Thoracic aorta (tissue), 2 donors: ENCODE measurements around the gene DPH2. TPM values are rescaled to one million over a fixed set of nuclear protein-coding genes. Genes with fewer than 3 reads are reported as not detected.

ENCODE experiments used
- ATAC-seq: fragments of 150-250 bp; one replicate; pipeline ENCODE4 v1.8.0; 2017; ENCODE audit warnings: low read depth; ENCODE audit not compliant: insufficient number of reproducible peaks, low FRiP score
- DNase-seq: peaks from one replicate; pipeline ENCODE4 v3.0.0-alpha.2; 2020; ENCODE audit warnings: low spot score
- H3K27ac ChIP-seq, 2 donors: fragments of 200-600 bp; sonication (generic); 1 replicate in 1 of 2; 2 replicates in 1 of 2; pipeline ENCODE4 v1.5.1; 2016; ENCODE audit warnings: mild to moderate bottlenecking in 2 of 2, moderate library complexity in 2 of 2
- H3K27me3 ChIP-seq: fragments of 200-600 bp; sonication (generic); replicated peaks from 2 replicates; pipeline ENCODE4 v1.6.0; 2016; ENCODE audit warnings: mild to moderate bottlenecking; ENCODE audit not compliant: insufficient read depth
- H3K36me3 ChIP-seq: fragments of 200-600 bp; sonication (generic); one replicate; pipeline ENCODE4 v1.5.1; 2016
- H3K4me1 ChIP-seq, 2 donors: fragments of 200-600 bp; sonication (generic); 1 replicate in 1 of 2; 2 replicates in 1 of 2; pipeline versions ENCODE4 v1.5.1 to v1.6.0; 2016; ENCODE audit warnings: low read depth in 2 of 2, mild to moderate bottlenecking in 1 of 2; ENCODE audit not compliant: control insufficient read depth in 1 of 2
- H3K4me3 ChIP-seq: fragments of 200-600 bp; sonication (generic); 2 replicates; pipeline ENCODE4 v1.5.1; 2016; ENCODE audit warnings: mild to moderate bottlenecking
- H3K9me3 ChIP-seq: fragments of 200-600 bp; sonication (generic); 2 replicates; pipeline ENCODE4 v1.5.1; 2016
- total RNA-seq, 2 donors: library from RNA; depleted of rRNA; stranded (reverse); fragments of >200 nt; gene quantifications; one replicate each; pipeline versions ENCODE4 v1.1.0 to v1.2.3, GENCODE V29; 2016
- TF ChIP-seq, protein P1 (sequence below): fragments of 200-600 bp; sonication (generic); IDR thresholded peaks from one replicate; pipeline ENCODE4 v1.5.1; 2019; ENCODE audit warnings: antibody characterized with exemption

DPH2 gene
- total RNA-seq, 2 donors from 2014 or later: 21.9 to 31.4 TPM

DNA sequence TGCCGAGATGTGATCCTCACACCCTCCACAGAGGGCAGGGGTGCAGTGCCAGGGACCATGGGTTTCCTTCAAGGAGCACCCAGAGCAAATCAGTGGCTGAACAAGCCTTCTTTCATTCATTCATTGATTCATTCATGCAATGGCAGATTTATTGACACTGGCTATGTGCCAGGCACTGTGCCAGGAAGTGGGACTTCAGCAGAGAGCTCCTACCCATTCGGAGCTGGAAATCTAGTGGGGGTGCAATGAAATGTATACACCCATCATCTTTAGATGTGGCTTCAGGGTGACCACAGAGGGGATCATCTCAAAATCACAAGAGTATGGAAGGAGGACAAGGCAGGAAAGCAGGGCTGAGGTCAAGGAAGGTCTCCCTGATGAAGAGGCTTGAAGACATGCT lies 42.6 kb downstream of the DPH2 start:
- Histone ChIP-seq H3K36me3 (no peaks in the 10 kb centered on the region), H3K27ac (no peak overlapping the region), H3K9me3 (no peaks in the 10 kb centered on the region), H3K27me3 (no peaks in the 10 kb centered on the region), H3K4me1 (peaks cover 24 to 54% of the 10 kb centered on the region in 2 donors), H3K4me3 (no peak overlapping the region)
- DNase-seq: no peak
- TF ChIP-seq, protein P1, sequence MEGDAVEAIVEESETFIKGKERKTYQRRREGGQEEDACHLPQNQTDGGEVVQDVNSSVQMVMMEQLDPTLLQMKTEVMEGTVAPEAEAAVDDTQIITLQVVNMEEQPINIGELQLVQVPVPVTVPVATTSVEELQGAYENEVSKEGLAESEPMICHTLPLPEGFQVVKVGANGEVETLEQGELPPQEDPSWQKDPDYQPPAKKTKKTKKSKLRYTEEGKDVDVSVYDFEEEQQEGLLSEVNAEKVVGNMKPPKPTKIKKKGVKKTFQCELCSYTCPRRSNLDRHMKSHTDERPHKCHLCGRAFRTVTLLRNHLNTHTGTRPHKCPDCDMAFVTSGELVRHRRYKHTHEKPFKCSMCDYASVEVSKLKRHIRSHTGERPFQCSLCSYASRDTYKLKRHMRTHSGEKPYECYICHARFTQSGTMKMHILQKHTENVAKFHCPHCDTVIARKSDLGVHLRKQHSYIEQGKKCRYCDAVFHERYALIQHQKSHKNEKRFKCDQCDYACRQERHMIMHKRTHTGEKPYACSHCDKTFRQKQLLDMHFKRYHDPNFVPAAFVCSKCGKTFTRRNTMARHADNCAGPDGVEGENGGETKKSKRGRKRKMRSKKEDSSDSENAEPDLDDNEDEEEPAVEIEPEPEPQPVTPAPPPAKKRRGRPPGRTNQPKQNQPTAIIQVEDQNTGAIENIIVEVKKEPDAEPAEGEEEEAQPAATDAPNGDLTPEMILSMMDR: no peak
- no peak for ATAC-seq

DNA sequence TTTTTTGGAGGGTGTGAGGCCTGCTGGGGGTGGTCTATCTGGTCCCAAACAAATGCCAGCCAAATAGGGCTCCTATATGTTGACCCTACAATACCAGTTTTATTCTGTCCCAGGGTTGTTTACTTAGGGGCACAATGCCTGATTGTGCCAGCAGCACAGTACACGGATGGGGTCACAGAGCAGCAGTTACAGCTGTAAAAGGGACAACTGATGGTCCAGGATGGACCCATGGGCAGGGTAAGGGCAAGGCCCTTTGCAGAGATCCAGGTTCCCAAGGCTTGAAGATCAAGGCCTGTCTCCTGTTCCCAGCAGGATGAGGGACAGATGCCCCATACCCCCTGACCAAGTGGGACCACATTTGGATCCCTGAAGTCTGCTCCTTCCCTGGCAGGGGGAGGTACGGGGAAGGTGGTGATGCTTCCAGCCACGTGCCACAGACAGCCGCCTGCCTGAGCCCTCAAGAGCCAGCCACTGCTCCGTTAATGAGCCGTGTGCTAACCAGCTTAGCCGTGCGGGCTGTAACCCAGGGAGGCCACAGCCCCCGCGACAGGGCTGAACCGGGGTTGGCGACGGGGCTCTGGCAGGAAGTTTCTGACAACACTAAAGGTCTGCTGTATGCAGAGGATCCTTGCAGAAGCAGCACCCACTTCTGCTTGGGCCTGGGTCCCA lies 43.3 kb downstream of the DPH2 start:
- ATAC-seq: no peak
- TF ChIP-seq, protein P1: no peak
- no peaks in the 10 kb centered on the region for H3K9me3 ChIP-seq
- H3K36me3 ChIP-seq: no peaks in the 10 kb centered on the region
- H3K27ac ChIP-seq: no peak overlapping the region
- peaks cover 24 to 54% of the 10 kb centered on the region in 2 donors for H3K4me1 ChIP-seq
- no peaks in the 10 kb centered on the region for H3K27me3 ChIP-seq
- DNase-seq: no peak
- no peak overlapping the region for H3K4me3 ChIP-seq

DNA sequence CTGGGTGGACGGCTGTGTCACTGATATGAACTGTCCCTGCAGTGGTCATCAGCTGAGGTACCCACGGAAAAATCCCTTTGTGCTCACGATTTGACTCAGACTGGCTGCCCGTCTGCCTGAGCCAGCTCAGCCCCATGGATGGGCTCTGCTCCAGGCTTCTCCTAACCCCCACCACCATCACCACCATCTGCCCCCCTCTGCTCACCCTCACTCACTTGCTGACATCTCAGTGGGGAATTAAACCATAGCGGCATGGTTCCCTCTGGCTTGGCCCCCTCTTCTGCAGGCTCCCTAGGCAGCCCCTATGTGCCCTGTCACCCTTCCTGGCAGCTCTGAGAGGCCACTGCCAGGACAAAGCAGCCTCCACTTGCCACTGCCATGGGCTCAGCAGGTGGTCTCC lies 44.1 kb downstream of the DPH2 start:
- no peak overlapping the region for H3K4me3 ChIP-seq
- DNase-seq: no peak
- H3K27me3 ChIP-seq: no peaks in the 10 kb centered on the region
- peaks cover 24 to 54% of the 10 kb centered on the region in 2 donors for H3K4me1 ChIP-seq
- TF ChIP-seq, protein P1: no peak
- no peaks in the 10 kb centered on the region for H3K9me3 ChIP-seq
- no peak for ATAC-seq
- H3K36me3 ChIP-seq: no peaks in the 10 kb centered on the region
- peak overlapping the region in 1 of 2 donors; percentile 36 for H3K27ac ChIP-seq

DNA sequence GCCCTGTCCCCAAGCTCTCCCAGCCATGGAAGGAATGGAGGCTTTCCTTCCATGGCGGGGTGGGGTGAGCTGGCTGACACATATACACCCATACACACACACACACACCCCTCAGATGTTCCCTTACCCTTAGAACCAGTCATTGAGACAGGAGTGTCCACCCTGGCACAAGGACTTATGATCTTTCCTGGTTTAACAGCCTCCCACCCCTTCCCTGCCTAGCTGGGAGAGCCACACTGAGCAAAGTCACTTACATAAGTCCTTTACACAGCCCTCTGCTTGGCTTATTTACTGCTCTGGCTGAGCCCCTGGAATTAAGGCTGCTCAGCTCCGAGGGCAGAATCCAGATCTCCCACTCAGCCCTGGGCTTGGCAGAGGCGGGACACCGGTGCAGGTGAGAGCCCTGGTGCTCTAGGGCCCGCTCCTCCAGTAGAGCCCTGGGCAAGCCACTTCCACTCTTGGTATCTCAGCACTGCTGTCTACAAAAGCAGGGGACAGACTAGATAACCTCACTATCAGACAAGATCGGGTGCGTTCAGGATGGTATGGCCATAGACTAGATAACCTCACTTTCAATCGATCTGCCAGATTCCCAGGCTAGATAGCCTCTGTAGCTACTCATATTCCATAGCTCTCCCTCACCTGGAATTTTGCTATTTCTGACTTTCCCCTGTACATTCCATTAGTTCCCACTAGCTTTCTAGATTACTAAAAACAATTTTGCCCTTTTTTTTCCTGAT lies 44.7 kb downstream of the DPH2 start:
- Histone ChIP-seq H3K4me3 (no peak overlapping the region), H3K36me3 (no peaks in the 10 kb centered on the region), H3K27me3 (no peaks in the 10 kb centered on the region), H3K9me3 (no peaks in the 10 kb centered on the region), H3K4me1 (peaks cover 24 to 59% of the 10 kb centered on the region in 2 donors), H3K27ac (peak overlapping the region; percentile 10 to 36)
- TF ChIP-seq, protein P1: no peak
- ATAC-seq: no peak
- DNase-seq: no peak

DNA sequence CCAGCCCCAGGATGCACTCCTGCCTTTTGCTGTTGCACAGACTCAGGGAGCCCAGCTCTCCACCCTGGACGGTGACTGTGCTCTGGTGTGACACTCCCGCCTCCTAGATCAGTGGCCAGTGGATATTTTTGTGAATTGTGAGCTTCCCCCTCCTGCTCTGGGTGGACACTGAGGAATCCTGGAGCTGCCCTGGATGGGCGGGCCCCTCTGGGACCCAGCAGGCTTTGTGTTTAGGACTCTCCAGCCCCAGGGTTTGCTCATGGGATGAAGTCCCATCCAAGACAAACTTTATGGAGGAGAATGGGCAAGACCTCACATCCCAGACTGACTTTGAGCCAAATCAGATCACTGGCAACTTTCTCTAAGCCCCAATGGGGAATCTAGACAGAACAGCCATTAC lies 45.4 kb downstream of the DPH2 start:
- Histone ChIP-seq H3K9me3 (no peaks in the 10 kb centered on the region), H3K27ac (peak overlapping the region; percentile 10 to 36), H3K27me3 (no peaks in the 10 kb centered on the region), H3K4me1 (peaks cover 24 to 66% of the 10 kb centered on the region in 2 donors), H3K4me3 (no peak overlapping the region), H3K36me3 (no peaks in the 10 kb centered on the region)
- ATAC-seq (peak; percentile 56), DNase-seq (peak; percentile 38)
- TF ChIP-seq, protein P1: no peak
